ENCODE measurements around the gene TTLL13.

GRCh38 chr15:90307661-90308060, 58.3 kb downstream of the TTLL13 start:
- TF ChIP-seq RAD21 (IDR thresholded peaks at IDR 0.05; ENCODE audit: low read depth) (no peak), POLR2AphosphoS5 (IDR thresholded peaks at IDR 0.05; ENCODE audit: low read depth, low read length) (no peak), ZBTB33 (IDR thresholded peaks at IDR 0.05; ENCODE audit: extremely low read depth, insufficient replicate concordance, low read length) (no peak), REST (IDR thresholded peaks at IDR 0.05; ENCODE audit: low read depth) (no peak), CTCF (IDR thresholded peaks at IDR 0.05 in 2 of 3, conservative IDR thresholded peaks at IDR 0.05 in 1 of 3; ENCODE audit: borderline replicate concordance in 1 of 3, insufficient read depth in 1 of 3, low read depth in 2 of 3, low read length in 2 of 3) (no peak)
